Sigmoid colon (tissue), 7 donors: ENCODE data around the gene UGP2. TPM values are rescaled to one million over a fixed set of nuclear protein-coding genes. Genes with fewer than 3 reads are reported as not detected.

Experiments used
- DNase-seq: peaks from one replicate; pipeline ENCODE4 v3.0.0-alpha.2; 2019
- H3K27ac ChIP-seq, 4 donors: fragments of 200-600 bp; sonication (generic); one replicate each; pipeline ENCODE4 v1.5.1; 2016 to 2019; ENCODE audit warnings: mild to moderate bottlenecking in 1 of 4
- H3K27me3 ChIP-seq, 3 donors: fragments of 200-600 bp; sonication (generic); one replicate each; pipeline ENCODE4 v1.5.1; 2019; ENCODE audit warnings: mild to moderate bottlenecking in 1 of 3
- H3K36me3 ChIP-seq, 4 donors: fragments of 200-600 bp; sonication (generic); one replicate each; pipeline ENCODE4 v1.5.1; 2016 to 2019
- H3K4me1 ChIP-seq, 4 donors: fragments of 200-600 bp; sonication (generic); one replicate each; pipeline ENCODE4 v1.5.1; 2017 to 2019
- H3K4me3 ChIP-seq, 4 donors: fragments of 200-600 bp; sonication (generic); one replicate each; pipeline ENCODE4 v1.5.1; 2017 to 2019; ENCODE audit warnings: mild to moderate bottlenecking in 2 of 4, moderate library complexity in 1 of 4
- H3K9me3 ChIP-seq, 4 donors: fragments of 200-600 bp in 3 of 4; sonication (generic) in 3 of 4; one replicate each; pipeline versions ENCODE4 v1.5.1 to v1.6.1; 2013 to 2019
- CTCF ChIP-seq, 4 experiments: fragments of 450-650 bp in 3 of 4; fragments of 200-600 bp in 1 of 4; IDR thresholded peaks; one replicate each; pipeline ENCODE4 v1.5.1; 2016 to 2019; ENCODE audit warnings: antibody characterized with exemption in 4 of 4, mild to moderate bottlenecking in 3 of 4, moderate library complexity in 2 of 4
- EP300 ChIP-seq, 4 donors: sonication (generic); formaldehyde crosslinking; IDR thresholded peaks; one replicate each; pipeline ENCODE4 v1.6.1; 2017; ENCODE audit warnings: antibody characterized with exemption in 4 of 4
- POLR2A ChIP-seq, 2 donors: fragments of 450-650 bp; IDR thresholded peaks; one replicate each; pipeline ENCODE4 v1.6.1; 2016; ENCODE audit warnings: antibody characterized with exemption in 2 of 2, mild to moderate bottlenecking in 2 of 2, moderate library complexity in 2 of 2
- POLR2AphosphoS5 ChIP-seq, 4 donors: sonication (generic); formaldehyde crosslinking; IDR thresholded peaks; one replicate each; pipeline ENCODE4 v1.6.1; 2017; ENCODE audit warnings: antibody characterized with exemption in 4 of 4
- WGBS, 2 donors: extraction: QIAGEN DNeasy Blood & Tissue Kit; methylation state at CpG; one replicate each; pipeline ENCODE4 v1.1.7; 2013; 5-methylcytosine and 5-hydroxymethylcytosine counted together
- intact Hi-C: fragments of 100-400 bp; cut with DNase I; formaldehyde crosslinking; loops from one replicate; pipeline ENCODE4 v1.15.1; 2023
- polyA plus RNA-seq, 3 donors: library from polyadenylated mRNA; stranded (reverse); fragments of 200-250 nt; gene quantifications; one replicate each; pipeline ENCODE4 v1.2.3, GENCODE V29; 2013
- total RNA-seq, 4 donors: library from RNA; depleted of rRNA; stranded (reverse); fragments of >200 nt; gene quantifications; one replicate each; pipeline ENCODE4 v1.1.0, GENCODE V29; 2016
- donor health status: healthy with polysubstance abuse.
- donor health status: Bipolar disorder and iron deficiency.
- donor health status: healthy.

Gene UGP2
- total and polyA plus RNA-seq, 7 donors = 132 to 809 (median 195) TPM

- Histone ChIP-seq H3K27me3 (no peaks in the 10 kb centered on the region), H3K36me3 (no peaks in the 10 kb centered on the region), H3K4me3 (no peak overlapping the region), H3K4me1 (no peaks in the 10 kb centered on the region), H3K9me3 (no peaks in the 10 kb centered on the region), H3K27ac (no peak overlapping the region)
- DNase-seq = no peak
- intact Hi-C loops = no loop called here
- 94% methylated on average over 1 of the region's 1 CpG for WGBS, 2 donors
- no peak for TF ChIP-seq CTCF (IDR thresholded peaks at IDR 0.05)
- TF ChIP-seq POLR2AphosphoS5 (IDR thresholded peaks at IDR 0.05) = no peak
- no peak for TF ChIP-seq POLR2A (IDR thresholded peaks at IDR 0.05)
- no peak for TF ChIP-seq EP300 (IDR thresholded peaks at IDR 0.05)
These were observed 20.7 kb upstream of the UGP2 start for GRCh38 chr2:63820969-63821368.

DNA sequence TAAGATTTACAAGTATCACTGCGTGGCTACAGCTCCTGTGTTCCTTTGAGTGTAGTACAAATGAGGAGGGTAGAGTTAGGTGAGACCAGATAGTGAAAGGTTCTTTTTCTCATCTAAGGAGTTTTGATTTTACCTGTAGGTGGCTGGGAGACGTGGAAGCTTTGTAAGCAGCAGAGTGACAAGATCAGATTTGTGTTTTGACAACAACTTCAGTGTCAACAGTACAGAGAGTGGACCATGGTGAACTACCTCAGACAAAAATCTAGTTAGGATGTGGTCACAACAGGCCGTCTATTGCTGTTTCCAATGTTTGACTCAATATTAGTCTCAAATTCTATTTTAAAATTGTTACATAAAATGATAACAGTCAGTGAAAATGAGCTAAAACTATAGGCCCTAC, 20.3 kb upstream of the UGP2 start:
- TF ChIP-seq CTCF (IDR thresholded peaks at IDR 0.05) = no peak
- TF ChIP-seq POLR2AphosphoS5 (IDR thresholded peaks at IDR 0.05) = no peak
- TF ChIP-seq POLR2A (IDR thresholded peaks at IDR 0.05) = no peak
- TF ChIP-seq EP300 (IDR thresholded peaks at IDR 0.05) = no peak
- no peaks in the 10 kb centered on the region for H3K36me3 ChIP-seq
- no peak overlapping the region for H3K4me3 ChIP-seq
- H3K27me3 ChIP-seq = no peaks in the 10 kb centered on the region
- H3K4me1 ChIP-seq = no peaks in the 10 kb centered on the region
- 89 to 91% methylated on average over 3 of the region's 3 CpGs for WGBS, 2 donors
- intact Hi-C loops = no loop called here
- no peaks in the 10 kb centered on the region for H3K9me3 ChIP-seq
- H3K27ac ChIP-seq = no peak overlapping the region
- no peak for DNase-seq

DNA sequence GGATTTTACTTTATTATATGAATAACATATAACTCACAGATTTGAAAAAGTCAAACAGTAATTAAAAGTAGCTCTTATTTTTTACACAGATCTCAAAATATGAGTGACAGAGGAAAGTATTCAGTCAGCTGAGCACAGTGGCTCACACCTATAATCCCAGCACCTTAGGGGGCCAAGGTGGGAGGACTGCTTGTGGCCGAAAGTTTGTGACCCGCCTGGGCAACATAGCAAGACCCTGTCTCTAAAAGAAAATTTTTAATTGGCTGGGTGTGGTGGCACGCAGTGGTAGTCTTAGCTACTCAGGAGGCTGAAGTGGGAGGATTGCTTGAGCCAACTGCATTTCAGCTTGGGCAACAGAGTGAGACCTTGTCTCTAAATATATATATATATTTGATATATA, 19.2 kb upstream of the UGP2 start:
- TF ChIP-seq POLR2A (IDR thresholded peaks at IDR 0.05) (no peak), EP300 (IDR thresholded peaks at IDR 0.05) (no peak), CTCF (IDR thresholded peaks at IDR 0.05) (no peak), POLR2AphosphoS5 (IDR thresholded peaks at IDR 0.05) (no peak)
- H3K36me3 ChIP-seq = no peaks in the 10 kb centered on the region
- no peaks in the 10 kb centered on the region for H3K27me3 ChIP-seq
- no peak for DNase-seq
- intact Hi-C loops = no loop called here
- no peaks in the 10 kb centered on the region for H3K9me3 ChIP-seq
- 92 to 96% methylated on average over 3 of the region's 3 CpGs for WGBS, 2 donors
- peaks cover 0 to under 1% (median 0%) of the 10 kb centered on the region in 4 donors for H3K4me1 ChIP-seq
- no peak overlapping the region for H3K4me3 ChIP-seq
- no peak overlapping the region for H3K27ac ChIP-seq

DNA sequence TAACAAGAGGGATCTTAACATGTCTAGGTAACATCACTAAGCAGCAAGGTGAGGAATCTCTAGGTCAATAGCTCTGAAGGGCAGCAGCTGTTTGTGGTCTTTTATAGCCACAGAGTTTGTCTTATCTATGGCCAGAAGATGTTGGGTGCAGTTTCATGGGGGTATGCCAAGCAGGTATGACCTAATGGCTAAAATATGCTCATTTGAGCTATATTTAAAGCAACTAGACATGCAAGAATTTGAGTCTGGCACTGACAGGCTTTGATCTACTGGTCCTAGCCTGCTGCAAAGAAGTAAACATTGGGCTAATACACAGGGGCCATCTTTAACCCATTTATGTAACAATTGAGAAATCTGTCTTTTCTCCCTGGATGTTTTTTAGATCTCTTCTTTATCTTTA, 13.9 kb upstream of the UGP2 start:
- Histone ChIP-seq H3K9me3 (no peaks in the 10 kb centered on the region), H3K4me3 (no peak overlapping the region), H3K36me3 (no peaks in the 10 kb centered on the region), H3K4me1 (peaks cover 0 to 7% (median 4%) of the 10 kb centered on the region in 4 donors), H3K27ac (no peak overlapping the region), H3K27me3 (no peaks in the 10 kb centered on the region)
- intact Hi-C loops = no loop called here
- no peak for DNase-seq
- no peak for TF ChIP-seq POLR2AphosphoS5 (IDR thresholded peaks at IDR 0.05)
- TF ChIP-seq CTCF (IDR thresholded peaks at IDR 0.05) = no peak
- TF ChIP-seq EP300 (IDR thresholded peaks at IDR 0.05) = no peak
- TF ChIP-seq POLR2A (IDR thresholded peaks at IDR 0.05) = no peak

GRCh38 chr2:63831176-63831575, 10.5 kb upstream of the UGP2 start:
- H3K9me3 ChIP-seq = no peaks in the 10 kb centered on the region
- 79 to 83% methylated on average over 1 of the region's 1 CpG for WGBS, 2 donors
- peaks cover 0 to 7% (median 4%) of the 10 kb centered on the region in 4 donors for H3K4me1 ChIP-seq
- H3K4me3 ChIP-seq = no peak overlapping the region
- no peaks in the 10 kb centered on the region for H3K36me3 ChIP-seq
- H3K27ac ChIP-seq = no peak overlapping the region
- no peaks in the 10 kb centered on the region for H3K27me3 ChIP-seq
- TF ChIP-seq CTCF (IDR thresholded peaks at IDR 0.05) = no peak
- TF ChIP-seq EP300 (IDR thresholded peaks at IDR 0.05) = no peak
- no peak for TF ChIP-seq POLR2AphosphoS5 (IDR thresholded peaks at IDR 0.05)
- no peak for TF ChIP-seq POLR2A (IDR thresholded peaks at IDR 0.05)
- no peak for DNase-seq
- intact Hi-C loops = no loop called here
